ENCODE results near the gene BET1L. TPM values are rescaled to one million over a fixed set of nuclear protein-coding genes. Genes with fewer than 3 reads are reported as not detected.

BET1L gene
- total RNA-seq, 1 experiment from 2014 or later, result 14.4 TPM

DNA sequence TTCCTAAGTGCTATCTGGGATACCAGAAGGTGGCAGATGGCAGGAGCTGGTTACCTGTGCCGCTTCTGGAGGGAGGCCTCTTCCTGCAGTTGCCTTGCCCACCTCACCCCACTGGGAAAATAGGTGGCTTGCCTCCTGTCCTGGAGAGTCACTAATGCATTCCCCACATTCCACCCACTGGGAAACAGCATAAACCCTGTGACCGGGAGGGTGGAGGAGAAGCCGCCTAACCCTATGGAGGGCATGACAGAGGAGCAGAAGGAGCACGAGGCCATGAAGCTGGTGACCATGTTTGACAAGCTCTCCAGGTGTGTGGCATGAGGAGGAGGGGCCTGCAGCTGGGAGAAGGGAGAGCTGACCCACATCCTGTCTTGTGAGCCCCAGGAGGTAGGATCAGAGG is 5.9 kb upstream of the BET1L start:
- Histone ChIP-seq H3F3A (ENCODE audit: low read length, unreplicated experiment) (no peaks in the 10 kb centered on the region), H2AFZ (ENCODE audit: low read length) (no peak overlapping the region), H3K79me2 (ENCODE audit: low read length) (peaks cover 35% of the 10 kb centered on the region), H4K20me1 (ENCODE audit: low read length) (no peaks in the 10 kb centered on the region), H3K27me3 (ENCODE audit: low read length) (no peaks in the 10 kb centered on the region), H3K4me1 (ENCODE audit: insufficient read depth, low read length) (peaks cover 15% of the 10 kb centered on the region), H3K9me2 (replicated peaks; ENCODE audit: low read length) (no peaks in the 10 kb centered on the region), H3K36me3 (ENCODE audit: low read depth, low read length) (peaks cover 46% of the 10 kb centered on the region), H3K4me2 (ENCODE audit: low read length) (no peak overlapping the region), H3K4me3 (ENCODE audit: low read length) (no peak overlapping the region), H3K9me3 (ENCODE audit: low read length) (no peaks in the 10 kb centered on the region), H3K9ac (ENCODE audit: low read length) (no peak overlapping the region), H3K27ac (ENCODE audit: low read length) (no peak overlapping the region)
- ChIA-PET CTCF (no interaction called here), POLR2A (ENCODE audit: unreplicated experiment) (no interaction called here)
- ATAC-seq, result no peak
- no peak for DNase-seq
- intact Hi-C loops (cut with micrococcal nuclease), result no loop called here
- no peak for TF ChIP-seq EZH2phosphoT487 (IDR thresholded peaks at IDR 0.05; ENCODE audit: borderline replicate concordance, low read length)
- TF ChIP-seq, protein P1, sequence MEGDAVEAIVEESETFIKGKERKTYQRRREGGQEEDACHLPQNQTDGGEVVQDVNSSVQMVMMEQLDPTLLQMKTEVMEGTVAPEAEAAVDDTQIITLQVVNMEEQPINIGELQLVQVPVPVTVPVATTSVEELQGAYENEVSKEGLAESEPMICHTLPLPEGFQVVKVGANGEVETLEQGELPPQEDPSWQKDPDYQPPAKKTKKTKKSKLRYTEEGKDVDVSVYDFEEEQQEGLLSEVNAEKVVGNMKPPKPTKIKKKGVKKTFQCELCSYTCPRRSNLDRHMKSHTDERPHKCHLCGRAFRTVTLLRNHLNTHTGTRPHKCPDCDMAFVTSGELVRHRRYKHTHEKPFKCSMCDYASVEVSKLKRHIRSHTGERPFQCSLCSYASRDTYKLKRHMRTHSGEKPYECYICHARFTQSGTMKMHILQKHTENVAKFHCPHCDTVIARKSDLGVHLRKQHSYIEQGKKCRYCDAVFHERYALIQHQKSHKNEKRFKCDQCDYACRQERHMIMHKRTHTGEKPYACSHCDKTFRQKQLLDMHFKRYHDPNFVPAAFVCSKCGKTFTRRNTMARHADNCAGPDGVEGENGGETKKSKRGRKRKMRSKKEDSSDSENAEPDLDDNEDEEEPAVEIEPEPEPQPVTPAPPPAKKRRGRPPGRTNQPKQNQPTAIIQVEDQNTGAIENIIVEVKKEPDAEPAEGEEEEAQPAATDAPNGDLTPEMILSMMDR (conservative IDR thresholded peaks at IDR 0.05; ENCODE audit: low read depth, low read length), result no peak
- TF ChIP-seq EZH2 (IDR thresholded peaks at IDR 0.05; ENCODE audit: low read length, unreplicated experiment), result no peak
- no TSS peak for BruUV-seq (replicated peaks)

DNA sequence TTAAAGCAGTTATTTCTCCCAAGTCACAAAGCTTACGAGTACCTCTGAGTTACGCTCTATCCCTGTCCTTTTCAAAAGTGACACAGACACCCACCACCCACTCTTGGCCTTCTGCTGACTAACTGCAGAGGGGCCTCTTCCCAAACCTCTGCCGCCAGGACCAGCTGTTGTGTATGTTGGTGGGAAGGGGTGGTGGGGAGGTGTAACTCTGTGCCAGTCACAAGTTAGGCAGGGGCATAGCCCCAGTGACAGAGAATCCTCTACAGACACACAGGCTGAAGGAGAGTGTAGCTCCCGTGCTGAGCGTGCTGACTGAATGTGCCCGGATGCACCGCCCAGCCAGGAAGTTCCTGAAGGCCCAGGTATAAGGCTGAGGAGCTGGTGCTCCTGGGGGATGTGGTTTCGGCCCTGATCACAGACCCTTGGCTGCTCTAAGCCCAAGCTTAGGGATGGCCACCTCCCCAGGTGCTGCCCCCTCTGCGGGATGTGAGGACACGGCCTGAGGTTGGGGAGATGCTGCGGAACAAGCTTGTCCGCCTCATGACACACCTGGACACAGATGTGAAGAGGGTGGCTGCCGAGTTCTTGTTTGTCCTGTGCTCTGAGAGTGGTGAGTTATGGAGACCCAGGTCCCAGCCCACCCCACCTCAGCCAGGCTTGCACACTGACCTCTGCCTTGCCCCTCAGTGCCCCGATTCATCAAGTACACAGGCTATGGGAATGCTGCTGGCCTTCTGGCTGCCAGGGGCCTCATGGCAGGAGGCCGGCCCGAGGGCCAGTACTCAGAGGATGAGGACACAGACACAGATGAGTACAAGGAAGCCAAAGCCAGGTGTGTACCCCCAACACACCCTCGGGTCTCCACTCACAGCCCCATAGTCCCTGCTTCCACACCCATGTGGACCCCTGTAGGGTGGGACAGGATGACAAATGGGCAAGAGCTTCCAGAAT is 5.2 kb upstream of the BET1L start:
- intact Hi-C loops (cut with micrococcal nuclease), result no loop called here
- Histone ChIP-seq H3K27ac (ENCODE audit: low read length) (no peak overlapping the region), H3K4me1 (ENCODE audit: insufficient read depth, low read length) (peaks cover 15% of the 10 kb centered on the region), H4K20me1 (ENCODE audit: low read length) (no peaks in the 10 kb centered on the region), H3K79me2 (ENCODE audit: low read length) (peaks cover 39% of the 10 kb centered on the region), H3K9ac (ENCODE audit: low read length) (no peak overlapping the region), H3K4me3 (ENCODE audit: low read length) (no peak overlapping the region), H3F3A (ENCODE audit: low read length, unreplicated experiment) (no peaks in the 10 kb centered on the region), H3K9me3 (ENCODE audit: low read length) (no peaks in the 10 kb centered on the region), H3K4me2 (ENCODE audit: low read length) (no peak overlapping the region), H3K36me3 (ENCODE audit: low read depth, low read length) (peaks cover 46% of the 10 kb centered on the region), H2AFZ (ENCODE audit: low read length) (no peak overlapping the region), H3K27me3 (ENCODE audit: low read length) (no peaks in the 10 kb centered on the region), H3K9me2 (replicated peaks; ENCODE audit: low read length) (no peaks in the 10 kb centered on the region)
- ChIA-PET POLR2A (ENCODE audit: unreplicated experiment) (no interaction called here), CTCF (no interaction called here)
- no peak for DNase-seq
- BruUV-seq (replicated peaks), result no TSS peak
- TF ChIP-seq, protein P1 (conservative IDR thresholded peaks at IDR 0.05; ENCODE audit: low read depth, low read length), result no peak
- TF ChIP-seq EZH2phosphoT487 (IDR thresholded peaks at IDR 0.05; ENCODE audit: borderline replicate concordance, low read length) (no peak), EZH2 (IDR thresholded peaks at IDR 0.05; ENCODE audit: low read length, unreplicated experiment) (no peak)
- no peak for ATAC-seq

DNA sequence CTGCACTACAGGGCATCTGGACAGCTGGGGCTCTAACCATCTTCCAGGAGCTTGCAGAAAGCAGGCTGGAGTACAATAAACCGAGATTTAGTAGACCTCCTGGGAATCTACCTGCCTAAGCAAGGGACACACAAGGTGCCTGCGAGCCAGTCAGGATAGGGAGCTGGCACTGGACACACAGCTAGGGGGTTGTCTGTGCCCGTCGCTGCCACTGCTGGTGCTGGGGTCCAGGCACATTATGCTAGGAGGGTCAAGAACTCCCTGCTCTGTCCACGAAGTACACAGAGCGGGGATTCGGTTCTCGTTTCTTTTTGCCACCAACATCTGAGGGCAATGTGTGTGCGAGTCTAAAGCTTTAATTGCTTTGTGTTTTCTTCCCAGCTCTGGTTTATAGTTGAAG is 4.5 kb upstream of the BET1L start:
- Histone ChIP-seq H3K36me3 (ENCODE audit: low read depth, low read length) (peaks cover 46% of the 10 kb centered on the region), H3K9ac (ENCODE audit: low read length) (no peak overlapping the region)
- no TSS peak for BruUV-seq (replicated peaks)

More for the DNA sequence above, 4.5 kb upstream of the BET1L start:
- no peaks in the 10 kb centered on the region for H3F3A ChIP-seq (ENCODE audit: low read length, unreplicated experiment)
- H3K4me3 ChIP-seq (ENCODE audit: low read length), result no peak overlapping the region
- H3K9me3 ChIP-seq (ENCODE audit: low read length), result no peaks in the 10 kb centered on the region
- peaks cover 15% of the 10 kb centered on the region for H3K4me1 ChIP-seq (ENCODE audit: insufficient read depth, low read length)
- H3K79me2 ChIP-seq (ENCODE audit: low read length), result peaks cover 44% of the 10 kb centered on the region
- H4K20me1 ChIP-seq (ENCODE audit: low read length), result no peaks in the 10 kb centered on the region
- DNase-seq (no peak), ATAC-seq (no peak)
- ChIA-PET POLR2A (ENCODE audit: unreplicated experiment) (no interaction called here), CTCF (no interaction called here)
- H3K27me3 ChIP-seq (ENCODE audit: low read length), result no peaks in the 10 kb centered on the region
- intact Hi-C loops (cut with micrococcal nuclease), result no loop called here
- TF ChIP-seq EZH2phosphoT487 (IDR thresholded peaks at IDR 0.05; ENCODE audit: borderline replicate concordance, low read length) (no peak), EZH2 (IDR thresholded peaks at IDR 0.05; ENCODE audit: low read length, unreplicated experiment) (no peak)
- no peak overlapping the region for H2AFZ ChIP-seq (ENCODE audit: low read length)
- H3K4me2 ChIP-seq (ENCODE audit: low read length), result no peak overlapping the region
- H3K27ac ChIP-seq (ENCODE audit: low read length), result no peak overlapping the region
- H3K9me2 ChIP-seq (replicated peaks; ENCODE audit: low read length), result no peaks in the 10 kb centered on the region

Measured in PC-3 (cell line).